Activated CD8-positive, alpha-beta T cell treated with anti-CD3 and anti-CD28 coated beads for 36 hours (primary cell): ENCODE measurements around the gene LGALS16. TPM values are rescaled to one million over a fixed set of nuclear protein-coding genes. Genes with fewer than 3 reads are reported as not detected.
A peak's percentile ranks its signal among the peaks of the same experiment; 100 is the strongest.

Experiments used
- ATAC-seq: fragments of 200-7000 bp; cut with Tn5 transposase; one replicate; pipeline ENCODE4 v1.10.0; 2021; ENCODE audit warnings: mild to moderate bottlenecking, moderate library complexity
- CTCF ChIA-PET: fragments of 350-600 bp; sonication (Branson Sonifier 250); formaldehyde crosslinking; loops from one replicate; lab custom pipeline; 2021; ENCODE audit warnings: antibody characterized with exemption; lab: Charles Lee
- POLR2A ChIA-PET: fragments of 350-600 bp; sonication (Branson Sonifier 250); formaldehyde crosslinking; loops from one replicate; lab custom pipeline; 2021; ENCODE audit warnings: antibody characterized with exemption; lab: Charles Lee
- DNase-seq: peaks from one replicate; pipeline ENCODE4 v3.0.0-alpha.2; 2020
- H3K27ac Mint-ChIP-seq: one replicate; pipeline ENCODE4 v1.8.0; 2021; ENCODE audit warnings: mild to moderate bottlenecking, mixed read lengths
- H3K27me3 Mint-ChIP-seq: one replicate; pipeline ENCODE4 v1.8.0; 2021; ENCODE audit warnings: mixed read lengths
- H3K36me3 Mint-ChIP-seq: one replicate; pipeline ENCODE4 v1.8.0; 2021; ENCODE audit warnings: low read depth, mixed read lengths
- H3K4me1 Mint-ChIP-seq: one replicate; pipeline ENCODE4 v1.8.0; 2021; ENCODE audit warnings: low read depth, mixed read lengths
- H3K4me3 Mint-ChIP-seq: one replicate; pipeline ENCODE4 v1.8.0; 2021; ENCODE audit warnings: mild to moderate bottlenecking, moderate library complexity, mixed read lengths
- H3K9me3 Mint-ChIP-seq: one replicate; pipeline ENCODE4 v1.8.0; 2021; ENCODE audit warnings: mixed read lengths
- intact Hi-C: fragments of 100-400 bp; cut with micrococcal nuclease; formaldehyde crosslinking; loops from one replicate; pipeline ENCODE4 v1.10.0; 2022
- total RNA-seq, 2 experiments: library from RNA; stranded (reverse); gene quantifications; one replicate each; pipeline ENCODE4 v1.2.3, GENCODE V29; 2021
- TF ChIP-seq, protein P1 (sequence below): fragments of 200-600 bp; IDR thresholded peaks from one replicate; pipeline ENCODE4 v1.8.0; 2022; ENCODE audit warnings: antibody characterized with exemption, mild to moderate bottlenecking

LGALS16 gene
- total RNA-seq, 2 experiments from 2014 or later = not detected

DNA sequence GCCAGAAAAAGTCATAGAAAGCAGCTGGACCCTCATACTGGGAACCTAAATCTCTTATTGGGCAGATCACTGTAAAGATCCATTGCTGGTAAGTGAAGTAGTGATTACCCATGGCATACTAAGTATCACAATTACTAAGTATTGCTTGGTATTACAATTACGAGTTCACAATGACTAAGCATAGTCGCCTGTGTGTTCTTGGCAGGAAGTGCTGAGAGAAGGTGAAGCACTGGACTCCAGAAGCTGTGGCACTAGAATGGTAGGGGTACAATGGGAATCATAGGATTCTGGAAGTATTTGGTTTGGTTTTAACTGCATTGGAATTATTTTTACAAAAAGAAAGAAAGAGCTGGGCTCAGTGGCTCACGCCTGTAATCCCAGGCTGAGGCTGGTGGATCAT, 20.3 kb downstream of the LGALS16 start:
- peaks cover 36% of the 10 kb centered on the region for H3K4me1 Mint-ChIP-seq
- CTCF ChIA-PET = interaction anchor here (0.6 to 5.4 kb wide), 5 partner anchors 117 to 144 kb away, joined by 3 to 62 read pairs (median 4); partner anchors contain the start of gene EID2B
- no peaks in the 10 kb centered on the region for H3K9me3 Mint-ChIP-seq
- no peaks in the 10 kb centered on the region for H3K36me3 Mint-ChIP-seq
- intact Hi-C loops = loop anchor here (10.0 kb wide), 1 partner anchor 89 kb away; no protein-coding TSS in a partner anchor
- ATAC-seq = peak; percentile 68
- POLR2A ChIA-PET = interaction anchor here (0.6 kb wide), 2 partner anchors 87 to 291 kb away, joined by 3 read pairs; no protein-coding TSS in a partner anchor
- H3K27ac Mint-ChIP-seq = no peak overlapping the region
- DNase-seq = peak; percentile 34
- H3K27me3 Mint-ChIP-seq = peaks cover 6% of the 10 kb centered on the region
- TF ChIP-seq, protein P1, sequence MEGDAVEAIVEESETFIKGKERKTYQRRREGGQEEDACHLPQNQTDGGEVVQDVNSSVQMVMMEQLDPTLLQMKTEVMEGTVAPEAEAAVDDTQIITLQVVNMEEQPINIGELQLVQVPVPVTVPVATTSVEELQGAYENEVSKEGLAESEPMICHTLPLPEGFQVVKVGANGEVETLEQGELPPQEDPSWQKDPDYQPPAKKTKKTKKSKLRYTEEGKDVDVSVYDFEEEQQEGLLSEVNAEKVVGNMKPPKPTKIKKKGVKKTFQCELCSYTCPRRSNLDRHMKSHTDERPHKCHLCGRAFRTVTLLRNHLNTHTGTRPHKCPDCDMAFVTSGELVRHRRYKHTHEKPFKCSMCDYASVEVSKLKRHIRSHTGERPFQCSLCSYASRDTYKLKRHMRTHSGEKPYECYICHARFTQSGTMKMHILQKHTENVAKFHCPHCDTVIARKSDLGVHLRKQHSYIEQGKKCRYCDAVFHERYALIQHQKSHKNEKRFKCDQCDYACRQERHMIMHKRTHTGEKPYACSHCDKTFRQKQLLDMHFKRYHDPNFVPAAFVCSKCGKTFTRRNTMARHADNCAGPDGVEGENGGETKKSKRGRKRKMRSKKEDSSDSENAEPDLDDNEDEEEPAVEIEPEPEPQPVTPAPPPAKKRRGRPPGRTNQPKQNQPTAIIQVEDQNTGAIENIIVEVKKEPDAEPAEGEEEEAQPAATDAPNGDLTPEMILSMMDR = no peak
- H3K4me3 Mint-ChIP-seq = no peak overlapping the region

DNA sequence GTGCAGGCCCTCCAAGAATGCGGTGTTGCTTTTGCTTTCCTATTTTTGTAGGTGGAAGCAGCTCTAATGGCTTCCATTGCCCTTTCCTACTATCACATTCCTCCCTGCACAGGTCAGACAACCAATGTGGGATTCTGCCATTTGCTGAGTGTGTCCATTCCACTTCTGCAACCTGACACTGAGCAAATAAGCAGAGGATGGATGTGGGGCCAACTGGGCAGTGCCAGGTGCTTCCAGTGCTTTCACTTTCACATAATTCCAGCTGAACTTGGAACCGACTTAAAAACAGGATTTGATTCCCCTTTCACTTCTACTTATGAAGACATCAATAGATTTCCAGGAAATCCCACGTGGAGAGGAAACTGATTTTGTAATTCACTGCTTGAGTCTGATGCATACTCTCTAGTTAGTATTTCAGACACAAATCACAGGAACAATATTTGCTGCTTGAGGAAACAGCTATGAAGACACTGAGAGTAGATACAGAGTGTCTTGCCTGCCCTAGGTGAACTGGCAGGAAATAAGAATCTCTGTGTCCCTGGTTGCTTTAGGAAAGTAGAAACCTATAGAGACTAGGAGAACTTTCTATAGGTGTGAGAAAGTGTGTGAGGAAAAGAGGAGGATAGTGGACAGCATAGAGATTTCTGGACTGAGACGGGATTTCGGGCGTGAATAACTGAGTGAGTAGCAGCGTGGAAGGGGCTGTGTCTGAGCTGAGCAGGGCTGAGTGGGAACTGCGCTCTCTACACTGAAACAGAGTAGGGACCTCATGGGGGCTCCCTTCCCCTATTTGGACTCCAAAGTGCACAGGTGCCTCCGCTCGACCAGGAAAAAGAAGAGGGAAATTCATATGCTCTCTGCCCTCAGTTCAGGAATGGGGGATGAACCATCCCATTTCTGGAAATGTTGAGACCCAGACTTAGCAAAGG, 22.5 kb downstream of the LGALS16 start:
- H3K27me3 Mint-ChIP-seq = peaks cover 2% of the 10 kb centered on the region
- DNase-seq (no peak), ATAC-seq (no peak)
- H3K9me3 Mint-ChIP-seq = no peaks in the 10 kb centered on the region
- peaks cover 35% of the 10 kb centered on the region for H3K4me1 Mint-ChIP-seq
- H3K4me3 Mint-ChIP-seq = no peak overlapping the region
- POLR2A ChIA-PET = no interaction called here
- H3K27ac Mint-ChIP-seq = peak overlapping the region; percentile 84
- TF ChIP-seq, protein P1 = no peak
- H3K36me3 Mint-ChIP-seq = no peaks in the 10 kb centered on the region
- CTCF ChIA-PET = interaction anchor here (0.8 kb wide), 2 partner anchors 114 to 127 kb away, joined by 3 read pairs; no protein-coding TSS in a partner anchor
- intact Hi-C loops = loop anchor here (10.0 kb wide), 1 partner anchor 87 kb away; no protein-coding TSS in a partner anchor

DNA sequence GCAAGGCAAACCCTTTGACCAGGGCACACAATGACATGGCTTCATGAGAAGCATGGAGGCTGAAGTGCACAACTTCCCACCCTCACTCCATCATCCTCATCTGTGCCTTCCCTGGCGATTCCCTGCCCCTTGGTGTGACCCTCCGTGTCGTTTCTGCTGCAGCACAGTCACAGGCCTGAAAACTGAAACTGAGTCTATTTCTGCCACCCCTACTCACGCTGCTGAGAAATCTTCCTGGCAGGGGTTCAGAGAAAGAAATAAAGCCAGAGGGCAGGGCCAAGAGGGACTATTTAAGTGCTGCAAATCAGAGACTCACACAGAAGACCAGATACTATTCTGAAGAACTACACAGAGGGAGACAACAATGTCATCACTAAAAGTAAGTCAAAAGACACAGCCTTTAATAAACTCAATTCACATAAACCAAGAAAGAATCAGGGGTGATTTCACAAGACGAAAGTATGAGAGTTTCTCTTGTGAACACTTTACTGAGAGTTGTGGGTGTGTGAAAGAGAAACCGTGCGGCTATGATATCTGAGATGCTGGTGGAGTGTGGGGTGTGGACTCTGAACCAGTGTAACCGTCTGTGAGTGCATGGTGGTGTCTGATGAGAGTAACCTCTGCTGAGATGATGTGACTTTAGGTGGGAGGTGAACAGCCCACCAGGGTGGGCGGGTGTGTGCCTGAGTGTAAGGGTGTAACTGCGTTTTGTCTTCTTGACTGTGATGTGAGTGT, 23.5 kb downstream of the LGALS16 start:
- intact Hi-C loops = loop anchor here (10.0 kb wide), 1 partner anchor 86 kb away; no protein-coding TSS in a partner anchor
- ChIA-PET CTCF (no interaction called here), POLR2A (no interaction called here)
- TF ChIP-seq, protein P1 = no peak
- H3K27ac Mint-ChIP-seq = peak overlapping the region; percentile 84
- H3K27me3 Mint-ChIP-seq = peaks cover 2% of the 10 kb centered on the region
- peak; percentile 79 for ATAC-seq
- no peaks in the 10 kb centered on the region for H3K36me3 Mint-ChIP-seq
- peak; percentile 63 for DNase-seq
- peaks cover 35% of the 10 kb centered on the region for H3K4me1 Mint-ChIP-seq
- peak overlapping the region; percentile 34 for H3K4me3 Mint-ChIP-seq
- H3K9me3 Mint-ChIP-seq = no peaks in the 10 kb centered on the region

DNA sequence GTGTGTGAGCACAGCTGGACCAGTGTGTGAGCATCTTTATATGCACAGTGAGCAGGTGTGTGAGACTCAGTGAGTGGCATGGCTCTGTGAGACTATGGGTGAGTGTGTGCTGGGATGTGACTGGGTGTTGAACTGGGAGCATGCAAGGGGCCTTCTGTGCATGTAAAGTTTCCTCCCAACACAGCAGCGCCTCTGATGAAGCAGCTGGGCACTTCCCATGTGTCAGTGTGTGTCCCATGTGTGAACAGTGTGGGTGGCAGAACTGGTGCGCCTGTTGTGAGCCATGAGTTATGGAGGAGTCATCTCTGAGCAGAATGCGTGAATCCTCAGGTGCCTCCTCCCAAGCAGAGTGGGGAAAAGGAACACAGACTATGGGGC, 24.1 kb downstream of the LGALS16 start:
- TF ChIP-seq, protein P1 = no peak
- ChIA-PET CTCF (no interaction called here), POLR2A (no interaction called here)
- Mint-ChIP-seq H3K9me3 (no peaks in the 10 kb centered on the region), H3K27ac (peak overlapping the region; percentile 84), H3K4me1 (peaks cover 35% of the 10 kb centered on the region), H3K4me3 (peak overlapping the region; percentile 34), H3K36me3 (no peaks in the 10 kb centered on the region), H3K27me3 (peaks cover 2% of the 10 kb centered on the region)
- intact Hi-C loops = loop anchor here (10.0 kb wide), 1 partner anchor 85 kb away; no protein-coding TSS in a partner anchor
- ATAC-seq = peak; percentile 34
- DNase-seq = peak; percentile 47
